ENCODE data around the gene MARCKSL1. TPM values are rescaled to one million over a fixed set of nuclear protein-coding genes. Genes with fewer than 3 reads are reported as not detected.

The MARCKSL1 gene, protein sequence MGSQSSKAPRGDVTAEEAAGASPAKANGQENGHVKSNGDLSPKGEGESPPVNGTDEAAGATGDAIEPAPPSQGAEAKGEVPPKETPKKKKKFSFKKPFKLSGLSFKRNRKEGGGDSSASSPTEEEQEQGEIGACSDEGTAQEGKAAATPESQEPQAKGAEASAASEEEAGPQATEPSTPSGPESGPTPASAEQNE
- total RNA-seq, result 132 TPM in 2 replicates

DNA sequence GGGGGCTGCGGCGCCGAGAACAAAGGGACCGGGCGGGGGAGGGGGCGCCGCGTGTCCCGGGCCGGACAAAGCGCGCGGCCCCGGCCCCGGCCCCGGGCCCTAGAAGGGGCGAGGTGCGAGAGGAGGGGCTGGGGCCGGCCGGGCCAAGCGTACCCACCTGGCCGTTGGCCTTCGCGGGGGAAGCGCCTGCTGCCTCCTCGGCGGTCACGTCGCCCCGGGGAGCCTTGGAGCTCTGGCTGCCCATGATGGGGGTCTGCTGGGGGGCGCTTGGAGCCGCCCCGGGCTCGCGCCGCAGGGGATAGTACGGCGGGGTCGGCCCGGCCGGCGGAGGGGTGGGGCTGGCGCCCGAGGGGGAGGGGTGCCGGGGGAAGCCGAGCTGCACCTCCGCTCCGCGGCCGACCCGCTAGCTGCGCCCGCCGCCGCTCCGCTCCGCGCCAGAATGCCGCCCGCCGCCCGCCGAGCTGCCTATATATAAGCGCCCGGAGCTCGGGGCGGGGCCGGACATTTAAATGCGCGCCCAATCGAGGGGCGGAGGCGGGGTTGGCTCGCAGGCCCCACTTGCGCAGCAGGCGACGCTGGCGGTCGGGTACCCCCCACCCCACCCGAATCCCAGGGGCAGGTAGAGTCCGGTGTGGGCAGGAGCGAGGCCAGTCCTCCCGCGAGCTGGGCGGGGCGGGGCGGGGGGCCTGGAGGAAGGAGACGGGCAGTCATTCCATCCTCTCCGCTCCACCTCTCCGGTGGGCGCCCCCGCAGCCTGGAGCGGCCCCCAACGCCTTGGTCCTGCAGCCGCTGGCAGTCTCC, at the start of gene MARCKSL1:
Gene MARCKSL1, minus strand, starts transcription at position 444 of the 801 bp plus-strand sequence. Its CDS starts 200 bp downstream, at position 244.
- no peaks in the 10 kb centered on the region for H3K27me3 Mint-ChIP-seq
- TF ChIP-seq, protein P1, sequence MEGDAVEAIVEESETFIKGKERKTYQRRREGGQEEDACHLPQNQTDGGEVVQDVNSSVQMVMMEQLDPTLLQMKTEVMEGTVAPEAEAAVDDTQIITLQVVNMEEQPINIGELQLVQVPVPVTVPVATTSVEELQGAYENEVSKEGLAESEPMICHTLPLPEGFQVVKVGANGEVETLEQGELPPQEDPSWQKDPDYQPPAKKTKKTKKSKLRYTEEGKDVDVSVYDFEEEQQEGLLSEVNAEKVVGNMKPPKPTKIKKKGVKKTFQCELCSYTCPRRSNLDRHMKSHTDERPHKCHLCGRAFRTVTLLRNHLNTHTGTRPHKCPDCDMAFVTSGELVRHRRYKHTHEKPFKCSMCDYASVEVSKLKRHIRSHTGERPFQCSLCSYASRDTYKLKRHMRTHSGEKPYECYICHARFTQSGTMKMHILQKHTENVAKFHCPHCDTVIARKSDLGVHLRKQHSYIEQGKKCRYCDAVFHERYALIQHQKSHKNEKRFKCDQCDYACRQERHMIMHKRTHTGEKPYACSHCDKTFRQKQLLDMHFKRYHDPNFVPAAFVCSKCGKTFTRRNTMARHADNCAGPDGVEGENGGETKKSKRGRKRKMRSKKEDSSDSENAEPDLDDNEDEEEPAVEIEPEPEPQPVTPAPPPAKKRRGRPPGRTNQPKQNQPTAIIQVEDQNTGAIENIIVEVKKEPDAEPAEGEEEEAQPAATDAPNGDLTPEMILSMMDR (IDR thresholded peaks at IDR 0.05), result no peak
- peaks cover 61% of the 10 kb centered on the region for H3K4me1 Mint-ChIP-seq
- intact Hi-C loops (cut with micrococcal nuclease), result loop anchor here (1.0 to 10.0 kb wide), 15 partner anchors 14 to 401 kb away; partner anchors contain the start of genes BSDC1, CCDC28B, EIF3I and FAM229A
- CTCF ChIA-PET, result interaction anchor here (0.6 to 3.4 kb wide), 17 partner anchors 14 to 375 kb away, joined by 3 to 15 read pairs (median 4); partner anchors contain the start of gene BSDC1
- POLR2A ChIA-PET, result interaction anchor here (0.5 to 5.8 kb wide), 43 partner anchors 8 to 723 kb away, joined by 3 to 151 read pairs (median 6); partner anchors contain the start of genes BSDC1, CCDC28B, EIF3I and FAM167B
- ATAC-seq (ENCODE audit: low read depth) (peak; percentile 54), DNase-seq (peak; percentile 90)
- H3K9me3 Mint-ChIP-seq, result no peaks in the 10 kb centered on the region
- peak within 1 kb of the TSS; percentile 86 for H3K4me3 Mint-ChIP-seq
- peaks cover 33% of the 10 kb centered on the region for H3K36me3 Mint-ChIP-seq (ENCODE audit: low read depth)
- H3K27ac Mint-ChIP-seq, result peak within 1 kb of the TSS; percentile 87

DNA sequence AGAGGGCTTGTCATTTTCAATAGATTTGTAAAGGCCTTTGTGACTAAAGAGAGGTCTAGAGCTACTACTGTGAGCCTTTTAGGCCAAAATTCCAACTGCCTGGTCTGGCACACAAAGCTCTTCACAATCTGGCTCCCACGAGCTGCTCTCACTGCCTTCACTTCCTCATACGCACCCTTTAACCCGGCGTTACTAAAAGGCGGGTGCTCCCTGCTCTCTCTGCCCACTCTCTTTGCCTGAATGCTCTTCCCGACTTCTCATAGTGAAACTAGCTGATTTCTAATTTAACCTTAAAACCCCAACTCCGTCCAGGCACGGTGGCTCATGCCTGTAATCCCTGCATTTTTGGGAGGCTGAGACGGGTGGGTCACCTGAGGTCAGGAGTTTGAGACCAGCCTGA, 44.0 kb upstream of the MARCKSL1 start:
- ChIA-PET CTCF (interaction anchor here (1.6 kb wide), 1 partner anchor 165 kb away, joined by 3 read pairs; no protein-coding TSS in a partner anchor), POLR2A (no interaction called here)
- H3K4me3 Mint-ChIP-seq, result no peak overlapping the region
- DNase-seq, result no peak
- no peaks in the 10 kb centered on the region for H3K4me1 Mint-ChIP-seq
- peaks cover 91% of the 10 kb centered on the region for H3K36me3 Mint-ChIP-seq (ENCODE audit: low read depth)
- H3K9me3 Mint-ChIP-seq, result no peaks in the 10 kb centered on the region
- H3K27me3 Mint-ChIP-seq, result no peaks in the 10 kb centered on the region
- no peak overlapping the region for H3K27ac Mint-ChIP-seq
- no peak for ATAC-seq (ENCODE audit: low read depth)
- intact Hi-C loops (cut with micrococcal nuclease), result no loop called here
- TF ChIP-seq, protein P1 (IDR thresholded peaks at IDR 0.05), result no peak

DNA sequence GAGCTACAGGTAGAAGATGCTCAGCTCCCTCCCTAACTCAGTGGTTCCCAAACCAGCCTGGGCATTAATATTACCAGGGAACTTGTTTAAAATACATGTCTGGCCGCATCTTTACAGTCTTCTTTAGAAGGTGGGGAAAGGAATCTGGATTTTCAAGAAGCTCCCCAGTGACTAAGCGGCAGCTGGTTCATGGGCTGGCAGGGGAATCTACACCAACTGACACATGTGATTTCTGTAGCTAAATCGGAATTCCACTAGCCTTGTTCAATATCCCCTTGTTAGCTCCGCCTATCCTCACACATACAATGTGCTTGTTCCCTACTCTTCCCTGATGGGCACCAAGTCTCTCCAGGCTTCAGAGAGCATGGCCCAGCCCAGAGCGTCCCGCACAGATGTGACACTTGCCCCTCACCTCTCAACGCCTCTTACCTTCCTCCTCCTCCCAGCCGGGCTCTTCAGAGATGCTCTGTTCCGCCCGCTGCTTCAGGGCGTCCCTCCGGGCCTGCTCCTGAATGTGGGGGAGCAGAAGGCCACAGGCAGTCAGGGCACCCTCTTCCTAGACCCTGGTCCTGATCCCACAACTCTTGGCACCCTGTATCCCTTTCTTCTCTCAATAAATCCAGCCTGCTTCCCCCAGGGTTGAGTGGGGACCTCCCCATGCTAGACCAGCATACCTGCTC, 41.6 kb upstream of the MARCKSL1 start:
- ChIA-PET POLR2A (interaction anchor here (1.6 kb wide), 1 partner anchor 17 kb away, joined by 5 read pairs; the partner anchor contains the start of gene BSDC1), CTCF (no interaction called here)
- TF ChIP-seq, protein P1 (IDR thresholded peaks at IDR 0.05), result no peak
- H3K9me3 Mint-ChIP-seq, result no peaks in the 10 kb centered on the region
- no peak overlapping the region for H3K4me3 Mint-ChIP-seq
- no peak overlapping the region for H3K27ac Mint-ChIP-seq
- ATAC-seq (ENCODE audit: low read depth) (no peak), DNase-seq (no peak)
- H3K4me1 Mint-ChIP-seq, result peaks cover 2% of the 10 kb centered on the region
- no peaks in the 10 kb centered on the region for H3K27me3 Mint-ChIP-seq
- intact Hi-C loops (cut with micrococcal nuclease), result no loop called here
- H3K36me3 Mint-ChIP-seq (ENCODE audit: low read depth), result peaks cover 90% of the 10 kb centered on the region

DNA sequence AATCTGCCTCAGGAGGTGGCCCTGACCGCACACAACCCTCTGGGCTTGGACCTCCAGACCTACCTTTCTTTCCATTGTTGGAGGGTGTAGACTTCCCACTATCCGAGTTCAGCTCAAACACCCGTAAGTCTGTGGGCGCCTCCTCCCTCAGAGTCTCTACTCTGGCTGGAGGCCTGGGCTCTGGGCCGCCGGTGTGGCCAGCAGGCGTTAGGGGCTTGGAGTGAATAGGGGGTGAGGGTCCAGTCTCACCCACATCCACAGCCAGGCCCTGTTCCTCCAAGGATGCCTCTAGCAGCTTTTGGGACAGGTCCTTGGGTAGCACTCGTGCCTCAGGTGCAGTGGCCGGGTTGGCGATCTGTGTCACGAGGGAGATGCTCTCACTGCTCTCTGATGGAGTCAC, 40.2 kb upstream of the MARCKSL1 start:
- POLR2A ChIA-PET, result no interaction called here

More for the DNA sequence above, 40.2 kb upstream of the MARCKSL1 start:
- TF ChIP-seq, protein P1 (IDR thresholded peaks at IDR 0.05), result no peak
- Mint-ChIP-seq H3K4me1 (peaks cover 11% of the 10 kb centered on the region), H3K36me3 (ENCODE audit: low read depth) (peaks cover 93% of the 10 kb centered on the region), H3K9me3 (no peaks in the 10 kb centered on the region), H3K27ac (no peak overlapping the region), H3K27me3 (no peaks in the 10 kb centered on the region), H3K4me3 (no peak overlapping the region)
- ATAC-seq (ENCODE audit: low read depth) (no peak), DNase-seq (no peak)
- CTCF ChIA-PET, result no interaction called here
- intact Hi-C loops (cut with micrococcal nuclease), result no loop called here

All from activated B cell treated with CpG ODN at 0.5 μM for 24 hours (primary cell).